ENCODE data around the gene CFAP58.
"Not testable (repeated sequence)": the region's sequence is repeated elsewhere in the genome, so short reads cannot be mapped to it uniquely, and the experiment has no call there.

- not testable (repeated sequence) for TF ChIP-seq CTCF, POLR2A (IDR thresholded peaks at IDR 0.05)
Observed at GRCh38 chr10:104468818-104469217, 115.2 kb downstream of the CFAP58 start.
